Measurements from ENCODE around the gene LGR6. TPM values are rescaled to one million over a fixed set of nuclear protein-coding genes. Genes with fewer than 3 reads are reported as not detected.

The LGR6 gene
- total and polyA plus RNA-seq, 2 of the 8 experiments (the other 6 are each of a cell fraction or from before 2014, with no cell fraction given) = 0.50 to 1.0 TPM

- TF ChIP-seq, protein P1, sequence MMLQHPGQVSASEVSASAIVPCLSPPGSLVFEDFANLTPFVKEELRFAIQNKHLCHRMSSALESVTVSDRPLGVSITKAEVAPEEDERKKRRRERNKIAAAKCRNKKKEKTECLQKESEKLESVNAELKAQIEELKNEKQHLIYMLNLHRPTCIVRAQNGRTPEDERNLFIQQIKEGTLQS (IDR thresholded peaks at IDR 0.05; ENCODE audit: insufficient read depth, low read depth, low read length) = no peak
- TF ChIP-seq CBX5 (IDR thresholded peaks at IDR 0.05; ENCODE audit: low read depth, low read length) (no peak), SAP30 (IDR thresholded peaks at IDR 0.05; ENCODE audit: insufficient read depth, insufficient replicate concordance, low read length) (no peak), CBX8 (IDR thresholded peaks at IDR 0.05; ENCODE audit: borderline replicate concordance, low read depth, low read length) (no peak), CHD7 (IDR thresholded peaks at IDR 0.05; ENCODE audit: insufficient replicate concordance, low read length) (no peak)
- TF ChIP-seq, protein P2, sequence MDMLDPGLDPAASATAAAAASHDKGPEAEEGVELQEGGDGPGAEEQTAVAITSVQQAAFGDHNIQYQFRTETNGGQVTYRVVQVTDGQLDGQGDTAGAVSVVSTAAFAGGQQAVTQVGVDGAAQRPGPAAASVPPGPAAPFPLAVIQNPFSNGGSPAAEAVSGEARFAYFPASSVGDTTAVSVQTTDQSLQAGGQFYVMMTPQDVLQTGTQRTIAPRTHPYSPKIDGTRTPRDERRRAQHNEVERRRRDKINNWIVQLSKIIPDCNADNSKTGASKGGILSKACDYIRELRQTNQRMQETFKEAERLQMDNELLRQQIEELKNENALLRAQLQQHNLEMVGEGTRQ (IDR thresholded peaks at IDR 0.05; ENCODE audit: low read length) = no peak
Measured at GRCh38 chr1:202156590-202156989, 37.0 kb upstream of the LGR6 start (continued).
